MM.1S (cell line): Measurements from ENCODE around the gene CSRP1.

Experiments used
- CTCF ChIP-seq: fragments of 300-600 bp; sonication (generic); IDR thresholded peaks from 2 replicates; pipeline ENCODE4 v1.5.1; 2016; ENCODE audit warnings: antibody characterized with exemption, low read length, mixed read lengths
- EZH2 ChIP-seq: fragments of 300-600 bp; sonication (generic); optimal IDR thresholded peaks from 2 replicates; pipeline ENCODE3; 2017; ENCODE audit warnings: low read depth, mild to moderate bottlenecking, antibody characterized with exemption, low read length, mixed read lengths

- TF ChIP-seq CTCF (no peak), EZH2 (no peak)
These were observed 56.1 kb downstream of the CSRP1 start for GRCh38 chr1:201450721-201451291.
